Measurements from ENCODE around the gene AADACL3.

The AADACL3 gene

DNA sequence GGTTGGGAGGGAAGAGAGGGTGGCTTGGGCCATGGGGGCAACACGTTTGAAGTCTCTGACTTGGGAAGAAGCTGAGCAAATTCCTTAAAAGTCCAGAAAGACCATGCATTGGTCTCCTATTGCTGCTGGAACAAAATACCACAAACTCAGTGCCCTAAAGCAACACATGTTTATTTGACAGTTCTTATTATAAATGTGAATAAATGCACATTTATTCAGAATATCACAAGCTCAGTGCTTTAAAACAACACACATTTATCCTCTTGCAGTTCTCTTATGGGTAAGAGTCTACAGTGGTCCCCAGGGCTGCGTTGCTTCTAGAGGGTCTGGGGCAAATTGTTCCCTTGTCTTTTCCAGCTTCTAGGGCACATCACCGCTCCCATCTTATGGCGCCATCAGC is 47.6 kb downstream of the AADACL3 start:
- Histone ChIP-seq H3K27me3 (no peaks in the 10 kb centered on the region), H3K9ac (no peak overlapping the region), H3K4me2 (no peak overlapping the region), H3K27ac (no peak overlapping the region), H3K36me3 (no peaks in the 10 kb centered on the region), H3K4me1 (no peaks in the 10 kb centered on the region), H3K9me3 (no peaks in the 10 kb centered on the region), H3K4me3 (no peak overlapping the region), H4K20me1 (no peaks in the 10 kb centered on the region)
- no peak for TF ChIP-seq Cebpa-rat (IDR thresholded peaks at IDR 0.05)

DNA sequence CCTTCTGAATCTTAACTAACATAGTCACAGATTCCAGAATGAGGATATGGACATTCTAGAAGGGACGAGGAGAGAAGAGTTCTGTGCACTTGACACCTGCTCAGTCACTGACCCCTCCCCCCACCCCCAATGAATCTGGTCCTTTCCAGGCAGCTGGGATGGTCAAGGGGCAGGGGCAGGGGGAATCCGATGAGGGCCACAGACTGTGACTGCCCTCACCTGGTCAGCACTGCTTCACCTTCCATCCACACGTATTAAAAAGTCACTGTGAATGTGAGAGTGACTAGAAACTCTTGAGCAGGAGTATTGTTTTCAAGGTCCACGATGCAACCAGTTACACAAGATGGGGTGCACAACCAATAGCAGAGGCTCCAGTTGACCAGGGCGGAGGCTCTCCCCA is 48.1 kb downstream of the AADACL3 start:
- Histone ChIP-seq H3K36me3 (no peaks in the 10 kb centered on the region), H3K4me1 (no peaks in the 10 kb centered on the region), H4K20me1 (no peaks in the 10 kb centered on the region), H3K9ac (no peak overlapping the region), H3K27me3 (no peaks in the 10 kb centered on the region), H3K4me3 (no peak overlapping the region), H3K4me2 (no peak overlapping the region), H3K27ac (no peak overlapping the region), H3K9me3 (no peaks in the 10 kb centered on the region)
- no peak for TF ChIP-seq Cebpa-rat (IDR thresholded peaks at IDR 0.05)

DNA sequence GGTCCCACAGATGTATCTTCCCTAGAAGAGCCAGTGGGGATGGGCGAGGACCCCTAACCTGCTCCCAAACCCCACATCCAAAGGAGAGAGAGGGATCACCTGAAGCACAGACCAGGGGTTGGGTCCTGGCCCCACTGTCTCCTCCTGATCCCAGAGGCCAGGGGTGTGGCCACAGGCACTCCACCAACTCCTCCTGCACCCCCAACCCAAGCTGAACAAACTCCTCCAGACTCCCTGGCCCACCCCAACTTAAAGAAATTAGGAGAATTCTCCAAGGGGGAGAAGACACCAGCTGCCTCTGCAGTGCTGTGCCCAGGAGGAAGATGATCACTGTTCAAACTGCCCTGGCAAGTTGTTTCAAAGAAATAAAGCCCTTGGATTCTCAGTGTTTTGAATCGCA is 53.1 kb downstream of the AADACL3 start:
- H3K36me3 ChIP-seq, result no peaks in the 10 kb centered on the region
- no peak overlapping the region for H3K27ac ChIP-seq
- no peaks in the 10 kb centered on the region for H3K9me3 ChIP-seq
- H3K9ac ChIP-seq, result no peak overlapping the region
- H3K4me2 ChIP-seq, result no peak overlapping the region
- H4K20me1 ChIP-seq, result no peaks in the 10 kb centered on the region
- no peaks in the 10 kb centered on the region for H3K4me1 ChIP-seq
- H3K27me3 ChIP-seq, result no peaks in the 10 kb centered on the region
- H3K4me3 ChIP-seq, result no peak overlapping the region
- no peak for TF ChIP-seq Cebpa-rat (IDR thresholded peaks at IDR 0.05)

DNA sequence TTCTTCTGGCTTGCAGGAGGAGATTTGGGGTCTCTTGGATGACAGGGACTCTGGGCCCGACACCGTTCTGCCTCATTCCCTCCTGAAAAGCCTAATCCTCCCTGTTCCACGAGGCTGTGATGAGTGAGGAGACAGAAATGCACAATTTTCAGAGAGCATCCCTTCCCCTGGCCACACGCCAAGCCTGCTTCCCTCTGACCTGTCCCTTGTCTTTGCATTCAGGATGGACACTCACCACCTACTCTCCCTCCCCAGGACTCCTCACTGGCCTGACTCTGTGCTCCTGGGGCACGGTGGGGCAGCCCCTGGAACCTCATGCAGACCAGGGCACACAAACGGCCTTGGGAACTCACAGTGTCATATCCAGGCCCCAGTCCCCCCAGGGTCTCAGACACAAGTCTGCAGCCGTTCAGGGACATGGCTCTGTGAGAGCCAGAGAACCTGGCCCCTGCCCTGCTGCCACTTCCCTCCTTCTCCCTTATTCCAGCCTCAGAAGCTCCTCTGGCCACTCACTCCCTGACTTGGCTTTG is 54.1 kb downstream of the AADACL3 start:
- Histone ChIP-seq H3K4me3 (no peak overlapping the region), H3K36me3 (no peaks in the 10 kb centered on the region), H3K9me3 (no peaks in the 10 kb centered on the region), H3K9ac (no peak overlapping the region), H4K20me1 (no peaks in the 10 kb centered on the region), H3K4me1 (no peaks in the 10 kb centered on the region), H3K27ac (no peak overlapping the region), H3K27me3 (no peaks in the 10 kb centered on the region), H3K4me2 (no peak overlapping the region)
- no peak for TF ChIP-seq Cebpa-rat (IDR thresholded peaks at IDR 0.05)

DNA sequence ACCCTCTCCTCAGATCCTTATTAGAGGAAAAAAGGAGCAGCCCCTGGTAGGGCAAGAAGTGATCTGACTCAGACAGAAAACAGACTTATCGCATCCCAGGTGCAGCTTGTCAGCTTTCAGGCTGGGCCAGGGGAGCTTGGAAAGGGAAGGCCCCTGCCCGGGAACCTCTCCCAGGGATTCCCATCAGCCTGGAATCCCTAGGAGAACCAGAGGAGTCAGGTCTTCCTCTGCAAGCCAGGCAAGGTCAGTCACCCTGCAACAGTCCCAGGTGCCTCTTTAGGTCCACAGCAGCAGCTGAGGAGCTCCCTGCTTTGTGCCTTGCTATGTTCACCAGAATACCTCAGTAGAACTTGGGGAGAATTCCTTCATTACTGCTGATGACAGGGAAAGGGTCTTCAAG is 54.7 kb downstream of the AADACL3 start:
- Histone ChIP-seq H3K27ac (no peak overlapping the region), H3K27me3 (no peaks in the 10 kb centered on the region), H3K9ac (no peak overlapping the region), H4K20me1 (no peaks in the 10 kb centered on the region), H3K4me3 (no peak overlapping the region), H3K4me2 (no peak overlapping the region), H3K9me3 (no peaks in the 10 kb centered on the region), H3K4me1 (no peaks in the 10 kb centered on the region), H3K36me3 (no peaks in the 10 kb centered on the region)
- no peak for TF ChIP-seq Cebpa-rat (IDR thresholded peaks at IDR 0.05)

DNA sequence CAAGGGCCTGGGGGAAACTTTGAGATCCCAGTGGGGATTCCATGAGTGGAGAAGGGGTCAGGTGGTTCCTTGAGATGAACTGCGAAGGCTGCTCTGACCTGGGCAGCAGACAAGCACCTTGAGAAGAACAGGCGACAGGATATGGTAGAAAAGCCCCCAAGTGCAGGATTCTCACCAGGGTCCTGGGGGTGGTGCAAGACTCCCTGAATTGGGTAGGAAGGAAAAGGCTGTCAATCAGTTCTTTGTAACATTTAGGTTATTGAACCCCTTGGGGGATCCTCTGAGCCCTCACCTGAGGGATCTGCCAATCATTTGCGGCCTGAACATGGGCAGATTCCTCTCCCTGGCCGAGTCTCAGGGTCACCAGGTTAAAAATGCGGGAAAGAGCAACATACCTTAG is 55.3 kb downstream of the AADACL3 start:
- Histone ChIP-seq H3K4me1 (no peaks in the 10 kb centered on the region), H3K9ac (no peak overlapping the region), H3K27me3 (no peaks in the 10 kb centered on the region), H4K20me1 (no peaks in the 10 kb centered on the region), H3K36me3 (no peaks in the 10 kb centered on the region), H3K9me3 (no peaks in the 10 kb centered on the region), H3K27ac (no peak overlapping the region), H3K4me2 (no peak overlapping the region), H3K4me3 (no peak overlapping the region)
- no peak for TF ChIP-seq Cebpa-rat (IDR thresholded peaks at IDR 0.05)

DNA sequence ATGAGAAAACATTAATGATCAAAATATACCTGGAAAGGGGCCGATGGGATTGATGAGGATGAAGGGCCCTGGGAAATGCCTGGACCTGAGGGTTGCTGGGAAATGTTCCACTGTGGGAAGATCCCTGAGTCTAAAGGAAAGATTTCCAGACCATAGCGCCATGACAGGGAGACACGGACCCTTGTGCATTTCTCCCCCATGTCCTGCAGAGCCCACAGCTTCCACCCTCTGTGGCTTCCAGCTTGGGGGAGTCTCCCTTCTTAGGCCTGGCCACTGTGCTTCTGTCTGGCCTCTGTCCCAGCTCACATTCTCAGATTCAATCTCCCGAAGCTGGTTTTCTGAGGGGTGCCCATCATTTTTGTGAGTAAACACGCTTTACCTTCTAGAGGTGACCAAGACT is 56.6 kb downstream of the AADACL3 start:
- H3K9ac ChIP-seq, result no peak overlapping the region
- no peaks in the 10 kb centered on the region for H4K20me1 ChIP-seq
- H3K27me3 ChIP-seq, result no peaks in the 10 kb centered on the region
- no peak overlapping the region for H3K4me2 ChIP-seq
- no peaks in the 10 kb centered on the region for H3K4me1 ChIP-seq
- H3K4me3 ChIP-seq, result no peak overlapping the region
- TF ChIP-seq Cebpa-rat (IDR thresholded peaks at IDR 0.05), result no peak
- H3K9me3 ChIP-seq, result no peaks in the 10 kb centered on the region
- H3K27ac ChIP-seq, result no peak overlapping the region
- H3K36me3 ChIP-seq, result no peaks in the 10 kb centered on the region

DNA sequence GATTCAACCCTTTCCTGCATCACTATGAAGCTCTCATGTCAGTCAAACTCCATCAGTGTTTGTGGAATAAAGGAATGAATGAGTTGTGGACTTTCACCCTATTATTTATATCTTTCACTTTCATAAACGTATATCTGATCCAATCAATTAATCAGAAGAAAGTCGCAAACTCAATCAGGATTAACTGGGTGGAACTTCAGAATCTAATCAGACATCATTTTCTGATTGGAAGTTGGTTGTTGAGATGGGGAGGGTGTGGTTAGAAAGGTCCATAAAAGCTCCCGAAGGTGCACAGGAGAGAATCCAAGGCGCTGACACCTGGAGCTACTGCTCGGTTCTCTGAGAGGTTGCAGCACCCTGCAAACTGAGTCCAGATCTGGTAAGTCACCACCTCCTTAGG is 57.5 kb downstream of the AADACL3 start, which contains the start of gene PRAMEF12:
TSS of gene PRAMEF12 (plus strand) at position 301 of the 400 bp plus-strand sequence. CDS start 1,130 bp downstream, outside the sequence.
- Histone ChIP-seq H3K36me3 (no peaks in the 10 kb centered on the region), H3K9ac (no peak within 1 kb of the TSS), H3K27me3 (no peaks in the 10 kb centered on the region), H3K27ac (no peak within 1 kb of the TSS), H3K4me2 (no peak within 1 kb of the TSS), H3K9me3 (no peaks in the 10 kb centered on the region), H4K20me1 (no peaks in the 10 kb centered on the region), H3K4me1 (no peaks in the 10 kb centered on the region), H3K4me3 (no peak within 1 kb of the TSS)
- no peak for TF ChIP-seq Cebpa-rat (IDR thresholded peaks at IDR 0.05)

DNA sequence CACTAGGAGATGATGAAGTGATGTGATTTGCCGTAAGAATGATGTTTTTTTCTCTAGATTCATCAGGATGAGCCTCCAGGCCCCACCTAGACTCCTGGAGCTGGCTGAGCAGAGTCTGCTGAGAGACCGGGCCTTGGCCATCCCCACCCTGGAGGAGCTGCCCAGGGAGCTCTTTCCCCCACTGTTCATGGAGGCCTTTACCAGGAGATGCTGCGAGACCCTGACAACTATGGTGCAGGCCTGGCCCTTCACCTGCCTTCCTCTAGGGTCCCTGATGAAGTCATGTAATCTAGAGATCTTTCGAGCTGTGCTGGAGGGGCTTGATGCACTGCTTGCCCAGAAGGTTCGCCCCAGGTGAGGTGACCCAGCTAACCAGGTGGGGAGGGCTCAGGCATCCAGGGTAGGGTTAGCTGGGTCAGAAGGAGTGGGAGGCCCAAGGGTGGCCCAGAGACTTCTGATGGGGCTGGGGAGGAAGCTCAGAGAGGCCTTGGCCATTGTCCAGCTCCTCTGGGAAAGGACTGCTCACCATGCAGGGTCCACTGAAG is 59.0 kb downstream of the AADACL3 start:
- H3K36me3 ChIP-seq, result no peaks in the 10 kb centered on the region
- no peak overlapping the region for H3K4me2 ChIP-seq
- no peaks in the 10 kb centered on the region for H3K27me3 ChIP-seq
- no peak overlapping the region for H3K9ac ChIP-seq
- H3K4me1 ChIP-seq, result no peaks in the 10 kb centered on the region
- TF ChIP-seq Cebpa-rat (IDR thresholded peaks at IDR 0.05), result no peak
- H4K20me1 ChIP-seq, result no peaks in the 10 kb centered on the region
- H3K4me3 ChIP-seq, result no peak overlapping the region
- no peak overlapping the region for H3K27ac ChIP-seq
- no peaks in the 10 kb centered on the region for H3K9me3 ChIP-seq

DNA sequence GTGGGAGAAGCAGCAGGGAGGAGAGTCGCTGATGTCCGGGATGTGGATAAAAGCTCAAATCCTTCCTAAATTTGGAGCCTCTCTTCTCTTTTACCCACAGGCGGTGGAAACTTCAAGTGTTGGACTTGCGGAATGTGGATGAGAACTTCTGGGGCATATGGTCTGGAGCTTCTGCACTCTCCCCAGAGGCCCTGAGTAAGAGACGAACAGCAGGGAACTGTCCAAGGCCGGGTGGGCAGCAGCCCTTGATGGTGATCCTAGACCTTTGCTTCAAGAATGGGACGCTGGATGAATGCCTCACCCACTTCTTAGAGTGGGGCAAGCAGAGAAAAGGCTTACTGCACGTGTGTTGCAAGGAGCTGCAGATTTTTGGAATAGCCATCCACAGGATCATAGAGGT is 59.5 kb downstream of the AADACL3 start:
- TF ChIP-seq Cebpa-rat (IDR thresholded peaks at IDR 0.05), result no peak
- H3K27me3 ChIP-seq, result no peaks in the 10 kb centered on the region
- H3K36me3 ChIP-seq, result no peaks in the 10 kb centered on the region
- no peaks in the 10 kb centered on the region for H4K20me1 ChIP-seq
- H3K9me3 ChIP-seq, result no peaks in the 10 kb centered on the region
- H3K4me1 ChIP-seq, result no peaks in the 10 kb centered on the region
- no peak overlapping the region for H3K9ac ChIP-seq
- H3K4me2 ChIP-seq, result no peak overlapping the region
- no peak overlapping the region for H3K27ac ChIP-seq
- no peak overlapping the region for H3K4me3 ChIP-seq

Measured in BLaER1 (cell line).